RKO (cell line): Measurements from ENCODE around the gene GSTM5.
"Not testable (repeated sequence)": the region's sequence is repeated elsewhere in the genome, so short reads cannot be mapped to it uniquely, and the experiment has no call there.

Source experiments
- DNase-seq: peaks from one replicate; pipeline ENCODE4 v3.0.0-alpha.2; 2016; ENCODE audit warnings: low spot score

The GSTM5 gene

DNA sequence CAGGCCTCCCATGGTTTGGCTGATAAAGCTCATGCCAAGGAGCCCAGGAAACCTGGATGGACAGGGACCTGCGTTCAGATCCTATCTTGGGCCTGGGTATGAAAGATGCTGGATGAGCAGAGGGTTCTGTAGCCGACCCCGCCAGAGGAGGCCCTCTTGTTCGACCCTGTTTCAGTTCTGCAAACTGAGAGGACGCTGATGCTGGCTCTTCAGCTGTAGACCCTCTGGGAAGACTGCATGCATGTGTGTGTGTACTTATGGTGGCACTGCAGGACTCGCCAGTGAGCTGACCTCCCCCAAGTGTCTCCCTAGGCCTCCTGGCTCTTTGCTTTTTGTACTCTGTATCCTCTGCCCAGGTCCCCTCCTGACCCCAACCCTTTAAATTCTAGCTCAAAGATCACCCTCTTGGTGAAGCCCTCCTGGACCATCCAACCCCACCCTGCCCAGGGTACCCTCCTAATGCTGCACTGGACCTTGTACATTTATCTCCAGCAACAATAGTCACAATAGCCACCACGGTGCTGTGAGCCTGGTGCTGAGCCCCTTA lies 50.1 kb downstream of the GSTM5 start:
- DNase-seq: no peak

DNA sequence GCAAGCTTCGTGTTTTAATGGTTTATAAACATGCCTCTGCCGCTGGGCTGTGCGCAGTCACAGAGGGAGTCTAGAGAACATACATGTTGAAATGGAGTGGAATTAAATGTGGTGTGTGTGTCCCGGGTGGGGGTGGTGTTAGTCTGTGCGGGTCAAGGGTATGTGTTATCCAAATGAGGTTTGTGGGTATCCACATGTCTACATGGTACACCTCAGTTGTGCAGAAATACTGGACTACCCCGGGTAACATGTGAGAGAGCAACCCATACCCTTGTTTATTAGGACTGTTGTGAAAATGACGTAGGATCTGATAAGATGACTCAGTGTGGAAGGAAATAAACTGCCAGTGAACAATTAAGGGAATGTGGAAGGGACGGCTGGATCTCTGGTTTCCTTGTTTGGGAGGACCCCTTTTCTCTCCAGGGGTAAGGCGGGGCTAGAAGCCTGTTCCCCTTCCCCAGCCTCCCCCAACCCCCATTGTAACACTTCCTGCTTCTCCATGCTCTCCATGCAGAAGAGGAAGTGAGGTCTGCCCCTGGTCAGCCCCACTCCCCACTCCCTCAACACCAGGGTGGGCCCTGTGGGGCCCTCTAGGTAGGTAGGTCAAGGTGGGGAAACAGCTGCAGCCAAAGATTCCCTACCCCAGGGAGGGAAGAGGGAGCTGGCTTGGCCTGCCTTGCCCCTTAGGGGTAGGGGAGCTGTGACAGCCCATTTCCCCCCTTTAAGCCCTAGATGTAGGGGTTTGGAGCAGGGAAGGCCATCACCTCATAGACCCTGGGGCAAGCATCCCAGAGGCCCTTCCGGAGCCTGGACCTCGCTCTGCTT lies 51.0 kb downstream of the GSTM5 start:
- no peak for DNase-seq

DNA sequence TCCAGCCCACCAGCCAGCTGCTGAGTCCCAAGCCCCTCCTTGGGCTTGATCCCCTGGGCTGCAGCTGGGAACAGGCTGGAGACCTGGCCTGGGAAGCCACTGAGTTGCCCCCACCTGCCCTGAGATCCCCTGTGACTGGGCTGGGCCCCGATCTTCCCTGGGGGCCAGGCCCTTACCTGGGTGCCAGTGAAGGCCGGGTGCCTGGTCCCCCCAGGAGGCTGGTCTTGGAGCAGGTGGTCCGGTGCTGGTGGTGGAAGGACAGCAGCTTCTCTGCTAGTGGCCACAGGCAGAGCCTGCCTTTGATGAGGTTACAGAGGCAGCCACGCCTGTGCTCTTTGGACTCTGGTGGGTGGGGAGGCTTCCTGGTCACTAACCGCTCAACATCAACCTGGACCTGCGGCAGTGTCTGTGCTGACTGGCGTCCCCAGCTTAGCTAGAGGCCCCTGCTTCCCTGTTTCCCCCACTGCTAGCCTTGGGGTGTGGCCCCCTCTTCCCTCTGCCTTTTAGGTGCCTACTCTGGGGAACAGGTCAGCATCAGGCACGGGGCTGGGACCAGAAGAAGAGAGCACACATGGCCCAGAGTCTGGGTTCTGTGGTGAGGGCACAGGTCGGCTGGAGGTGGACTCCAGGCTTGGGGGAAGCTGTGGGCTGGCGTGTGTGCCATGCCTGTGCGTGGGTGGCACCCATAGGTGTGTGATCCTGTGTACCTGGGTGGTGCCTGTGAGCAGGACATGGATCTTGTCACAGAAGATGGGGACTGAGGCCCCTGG lies 51.8 kb downstream of the GSTM5 start, which contains the start of gene EPS8L3:
Gene EPS8L3 (minus strand): TSS at position 278 of the 770 bp plus-strand sequence. CDS start 2,174 bp downstream, outside the sequence.
- DNase-seq: no peak

DNA sequence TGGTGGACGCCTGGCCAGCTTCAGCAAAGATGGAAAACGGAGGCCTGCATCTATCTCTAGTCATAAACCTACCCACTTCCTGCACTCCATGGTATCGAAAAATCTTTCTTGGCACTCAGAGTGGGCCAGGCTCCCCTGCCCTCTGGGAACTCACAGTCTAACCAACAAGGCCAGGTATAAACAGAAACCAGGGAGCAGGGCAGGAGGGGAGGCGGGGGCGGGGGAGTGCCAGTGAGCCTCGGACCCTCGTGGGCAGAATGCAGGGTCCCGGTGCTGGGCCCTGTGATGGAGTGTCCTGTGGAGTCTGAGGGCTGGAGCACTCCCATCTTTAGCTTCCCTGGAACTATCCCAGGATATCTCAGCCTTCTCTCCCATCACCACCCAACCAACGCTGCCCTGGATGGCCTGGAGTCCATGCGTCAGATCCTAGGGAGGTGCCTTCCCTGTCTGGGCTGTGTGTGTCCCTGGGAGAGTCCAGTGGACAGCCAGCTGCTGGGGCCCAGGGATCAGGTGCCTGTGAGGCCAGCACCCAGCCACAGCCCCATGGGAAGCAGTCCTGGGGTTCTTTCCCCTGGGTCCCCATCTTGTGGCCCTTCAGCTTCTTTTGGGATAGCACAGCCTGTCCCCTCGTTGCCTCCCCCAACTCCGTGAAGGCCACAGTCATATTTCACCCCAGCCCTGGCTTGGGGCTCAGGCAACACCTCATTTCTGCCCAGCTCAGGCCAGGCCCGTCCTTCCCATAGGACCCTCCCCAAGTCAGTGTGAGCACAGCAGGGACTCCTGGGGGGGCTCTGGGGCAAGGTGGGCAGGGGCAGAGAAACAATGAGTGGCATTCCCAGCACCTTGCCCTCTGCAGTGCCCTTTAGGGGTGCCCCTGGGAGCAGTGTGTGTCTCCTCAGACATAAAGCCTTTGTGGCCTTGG lies 52.8 kb downstream of the GSTM5 start:
- DNase-seq: no peak

DNA sequence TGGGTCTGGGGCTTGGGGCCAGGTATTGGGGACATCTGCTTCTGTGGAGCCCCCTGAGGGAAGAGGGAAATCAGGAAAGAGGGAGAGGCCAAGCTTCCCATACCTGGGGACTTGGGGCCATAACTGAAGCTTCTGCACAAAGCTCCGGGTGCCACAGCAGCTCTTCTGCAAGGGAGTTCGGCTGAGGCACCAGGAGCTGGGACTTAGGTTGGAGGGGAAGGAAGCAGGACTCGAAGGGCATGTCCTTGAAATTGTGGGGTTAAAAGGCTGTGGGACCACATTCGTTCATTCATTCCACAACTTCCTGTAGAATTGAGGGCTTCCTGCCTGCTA lies 53.4 kb downstream of the GSTM5 start:
- DNase-seq: no peak

DNA sequence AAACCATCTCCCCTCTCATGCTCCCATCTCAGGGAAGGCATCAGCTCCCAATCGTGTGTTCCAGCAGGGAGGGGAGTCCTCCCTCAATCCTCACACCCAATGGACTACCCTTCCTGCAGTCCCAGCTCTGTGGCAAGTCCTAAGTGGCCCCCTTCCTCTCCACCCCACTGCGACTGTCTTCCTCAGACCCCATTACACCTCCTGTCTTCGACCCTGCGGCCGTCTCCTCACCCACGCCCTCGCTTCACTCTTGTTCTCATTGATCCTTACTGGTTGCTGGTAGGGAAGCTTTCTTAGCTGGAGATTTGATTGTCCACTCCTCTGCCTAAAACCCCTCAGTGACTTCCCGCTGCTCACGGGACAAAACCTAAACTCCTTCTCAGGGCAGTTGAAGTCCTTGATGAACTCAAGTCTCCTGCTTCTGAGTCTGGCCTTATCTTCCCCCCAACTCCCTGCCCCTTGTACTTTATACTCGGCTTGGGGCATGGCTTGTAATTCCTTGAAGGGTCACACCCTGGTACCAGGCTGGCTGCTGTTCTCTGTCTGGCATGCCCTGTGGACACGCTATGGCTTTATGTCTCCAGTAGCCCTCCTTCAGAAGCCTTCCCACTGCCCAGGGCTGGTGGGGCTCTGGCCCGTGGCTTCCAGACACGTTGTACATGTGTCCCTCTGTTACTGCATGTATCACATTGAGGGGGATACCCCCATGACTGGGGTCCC lies 54.0 kb downstream of the GSTM5 start:
- DNase-seq: no peak

DNA sequence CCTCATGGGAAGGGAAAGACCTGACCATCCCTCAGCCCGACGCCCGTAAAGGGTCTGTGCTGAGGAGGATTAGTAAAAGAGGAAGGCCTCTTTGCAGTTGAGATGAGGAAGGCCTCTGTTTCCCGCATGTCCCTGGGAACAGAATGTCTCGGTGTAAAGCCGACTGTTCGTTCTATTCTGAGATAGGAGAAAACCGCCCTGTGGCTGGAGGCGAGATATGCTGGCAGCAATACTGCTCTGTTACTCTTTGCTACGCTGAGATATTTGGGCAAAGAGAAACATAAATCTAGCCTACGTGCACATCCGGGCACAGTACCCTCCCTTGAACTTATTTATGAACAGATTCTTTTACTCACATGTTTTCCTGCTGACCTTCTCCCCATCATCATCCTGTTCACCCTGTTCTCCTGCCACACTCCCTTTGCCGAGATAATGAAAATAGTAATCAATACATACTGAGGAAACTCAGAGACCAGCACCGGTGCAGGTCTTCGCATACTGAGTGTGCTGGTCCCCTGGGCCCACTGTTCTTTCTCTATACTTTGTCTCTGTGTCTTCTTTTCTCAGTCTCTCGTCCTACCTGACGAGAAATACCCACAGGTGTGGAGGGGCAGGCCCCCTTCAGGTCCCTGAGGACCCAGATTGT lies 55.1 kb downstream of the GSTM5 start:
- DNase-seq: not testable (repeated sequence)
